ENCODE data around the gene FAM219B.
A peak's percentile ranks its signal among the peaks of the same experiment; 100 is the strongest.
"Not testable (repeated sequence)": the region's sequence is repeated elsewhere in the genome, so short reads cannot be mapped to it uniquely, and the experiment has no call there.

The FAM219B gene

GRCh38 chr15:74906450-74907162 lies at the start of gene FAM219B:
TSS of gene FAM219B (minus strand) at chr15:74906851. CDS start at chr15:74906800, 51 bp downstream.
- DNase-seq (ENCODE audit: low read depth): peak; percentile 65

GRCh38 chr15:74955796-74956647 lies 49.4 kb upstream of the FAM219B start:
- peak; percentile 59 for DNase-seq (ENCODE audit: low read depth)

GRCh38 chr15:74955017-74955416 lies 48.4 kb upstream of the FAM219B start:
- DNase-seq (ENCODE audit: low read depth): no peak

- DNase-seq (ENCODE audit: low read depth): no peak
These were observed 47.9 kb upstream of the FAM219B start for GRCh38 chr15:74954515-74954914.

GRCh38 chr15:74951006-74951405 lies 44.4 kb upstream of the FAM219B start:
- DNase-seq (ENCODE audit: low read depth): no peak

- DNase-seq (ENCODE audit: low read depth): peak; percentile 72
These were observed 43.6 kb upstream of the FAM219B start for GRCh38 chr15:74950078-74950908.

GRCh38 chr15:74937590-74938371 lies 31.1 kb upstream of the FAM219B start, which contains the start of gene COX5A:
TSS of gene COX5A (minus strand) at chr15:74938073. CDS start at chr15:74938014, 59 bp downstream.
- DNase-seq (ENCODE audit: low read depth): peak; percentile 86

GRCh38 chr15:74937272-74937589 lies 30.6 kb upstream of the FAM219B start:
- no peak for DNase-seq (ENCODE audit: low read depth)

GRCh38 chr15:74935193-74935592 lies 28.5 kb upstream of the FAM219B start:
- not testable (repeated sequence) for DNase-seq (ENCODE audit: low read depth)

- DNase-seq (ENCODE audit: low read depth): no peak
These were observed 26.9 kb upstream of the FAM219B start for GRCh38 chr15:74933573-74933972.

GRCh38 chr15:74928771-74929198 lies 22.1 kb upstream of the FAM219B start:
- DNase-seq (ENCODE audit: low read depth): no peak

GRCh38 chr15:74924525-74924924 lies 17.9 kb upstream of the FAM219B start:
- DNase-seq (ENCODE audit: low read depth): no peak

GRCh38 chr15:74920456-74920855 lies 13.8 kb upstream of the FAM219B start:
- no peak for DNase-seq (ENCODE audit: low read depth)

GRCh38 chr15:74917676-74918075 lies 11.0 kb upstream of the FAM219B start:
- no peak for DNase-seq (ENCODE audit: low read depth)

- not testable (repeated sequence) for DNase-seq (ENCODE audit: low read depth)
These were observed 7.1 kb upstream of the FAM219B start for GRCh38 chr15:74913799-74914198.

GRCh38 chr15:74913041-74913440 lies 6.4 kb upstream of the FAM219B start:
- DNase-seq (ENCODE audit: low read depth): no peak

- no peak for DNase-seq (ENCODE audit: low read depth)
These were observed 2.0 kb upstream of the FAM219B start for GRCh38 chr15:74908635-74909034.

- no peak for DNase-seq (ENCODE audit: low read depth)
These were observed 666 bp upstream of the FAM219B start for GRCh38 chr15:74907163-74907870.

GRCh38 chr15:74906067-74906449 lies 593 bp downstream of the FAM219B start:
- no peak for DNase-seq (ENCODE audit: low read depth)

- DNase-seq (ENCODE audit: low read depth): no peak
These were observed 2.4 kb downstream of the FAM219B start for GRCh38 chr15:74904190-74904805.
